Neural progenitor cell (in vitro differentiated cells): Measurements from ENCODE around the gene TNFRSF21. TPM values are rescaled to one million over a fixed set of nuclear protein-coding genes. Genes with fewer than 3 reads are reported as not detected.

Source experiments
- DNase-seq: peaks from one replicate; pipeline ENCODE4 v3.0.0-alpha.2; 2016; ENCODE audit warnings: low spot score
- H2AFZ ChIP-seq: fragments of 200-600 bp; sonication (generic); replicated peaks from 2 replicates; pipeline ENCODE4 v1.6.1; 2016; ENCODE audit warnings: antibody characterized with exemption
- H3F3A ChIP-seq: fragments of 200-600 bp; sonication (generic); 2 replicates; pipeline ENCODE4 v1.6.1; 2016; ENCODE audit warnings: antibody characterized with exemption, low read depth
- H3K27ac ChIP-seq: fragments of 200-600 bp; sonication (generic); 2 replicates; pipeline ENCODE4 v1.5.1; 2016; ENCODE audit warnings: mild to moderate bottlenecking
- H3K27me3 ChIP-seq: fragments of 200-600 bp; sonication (generic); 2 replicates; pipeline ENCODE4 v1.6.1; 2016; ENCODE audit warnings: mild to moderate bottlenecking, moderate library complexity
- H3K36me3 ChIP-seq: fragments of 200-600 bp; sonication (generic); 2 replicates; pipeline ENCODE4 v1.5.1; 2016
- H3K4me1 ChIP-seq: fragments of 200-600 bp; sonication (generic); 2 replicates; pipeline ENCODE4 v1.6.1; 2016; ENCODE audit warnings: mixed run types
- H3K4me2 ChIP-seq: fragments of 200-600 bp; sonication (generic); 2 replicates; pipeline ENCODE4 v1.6.1; 2016
- H3K4me3 ChIP-seq: fragments of 200-600 bp; sonication (generic); 2 replicates; pipeline ENCODE4 v1.5.1; 2016
- H3K79me2 ChIP-seq: fragments of 200-600 bp; sonication (generic); 2 replicates; pipeline ENCODE4 v1.6.1; 2016; ENCODE audit warnings: low read depth
- H3K9ac ChIP-seq: fragments of 200-600 bp; sonication (generic); 2 replicates; pipeline ENCODE4 v1.6.1; 2016
- H3K9me3 ChIP-seq: fragments of 200-600 bp; sonication (generic); 2 replicates; pipeline ENCODE4 v1.5.1; 2016; ENCODE audit warnings: low read depth
- H4K20me1 ChIP-seq: fragments of 200-600 bp; sonication (generic); 2 replicates; pipeline ENCODE4 v1.6.1; 2016; ENCODE audit warnings: low read depth
- H3K27ac Mint-ChIP-seq: 3 replicates; pipeline ENCODE4 v1.8.0; 2021; ENCODE audit warnings: mixed read lengths
- H3K27me3 Mint-ChIP-seq: 2 replicates; pipeline ENCODE4 v1.8.0; 2022; ENCODE audit warnings: low read depth, mild to moderate bottlenecking, inconsistent platforms, moderate library complexity, mixed read lengths; ENCODE audit not compliant: insufficient read depth
- H3K36me3 Mint-ChIP-seq: 3 replicates; pipeline ENCODE4 v1.8.0; 2021; ENCODE audit warnings: mixed read lengths
- H3K4me1 Mint-ChIP-seq: 3 replicates; pipeline ENCODE4 v1.8.0; 2021; ENCODE audit warnings: mixed read lengths
- H3K4me3 Mint-ChIP-seq: 3 replicates; pipeline ENCODE4 v1.8.0; 2021; ENCODE audit warnings: mild to moderate bottlenecking, moderate library complexity, mixed read lengths
- H3K9me3 Mint-ChIP-seq: 3 replicates; pipeline ENCODE4 v1.8.0; 2020; ENCODE audit warnings: mixed read lengths
- EZH2 ChIP-seq: fragments of 200-600 bp; sonication (generic); IDR thresholded peaks from 2 replicates; pipeline ENCODE4 v1.6.1; 2017; ENCODE audit warnings: antibody characterized with exemption, mild to moderate bottlenecking, moderate library complexity
- EZH2phosphoT487 ChIP-seq: fragments of 200-600 bp; sonication (generic); IDR thresholded peaks from 2 replicates; pipeline ENCODE4 v1.6.1; 2017; ENCODE audit warnings: antibody characterized with exemption
- total RNA-seq: library from RNA; depleted of rRNA; stranded (reverse); fragments of >200 nt; gene quantifications from 2 replicates; pipeline ENCODE4 v1.2.3, GENCODE V29; 2015; ENCODE audit warnings: low replicate concordance
- TF ChIP-seq, protein P1 (sequence below): fragments of 200-600 bp; sonication (generic); IDR thresholded peaks from 2 replicates; pipeline ENCODE4 v1.5.1; 2017; ENCODE audit warnings: antibody characterized with exemption, mild to moderate bottlenecking

The TNFRSF21 gene
- total RNA-seq, 1 donor from 2014 or later, result 16.9 TPM

DNA sequence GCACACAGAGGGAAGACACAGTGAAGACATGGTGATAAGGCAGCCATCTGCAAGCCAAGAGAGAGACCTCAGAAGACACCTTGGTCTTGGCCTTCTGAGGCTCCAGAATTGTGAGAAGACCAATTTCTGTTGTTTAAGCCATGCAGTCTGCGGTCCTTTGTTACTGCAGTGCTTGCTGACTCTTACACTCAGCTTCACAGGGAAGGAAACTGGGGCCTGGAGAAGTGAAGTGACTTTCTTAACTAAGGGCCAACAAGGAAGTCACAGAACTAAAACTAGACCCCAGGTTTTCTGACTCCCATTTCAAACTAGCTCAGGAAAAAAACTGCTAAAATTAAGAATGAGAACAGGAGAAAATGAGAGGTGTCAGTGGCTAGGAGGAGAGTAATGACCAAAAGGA, 74.3 kb downstream of the TNFRSF21 start:
- Histone ChIP-seq H3K27me3 (no peaks in the 10 kb centered on the region), H3K36me3 (no peaks in the 10 kb centered on the region), H3K9me3 (no peaks in the 10 kb centered on the region), H3F3A (no peaks in the 10 kb centered on the region), H3K4me1 (peaks cover 3% of the 10 kb centered on the region), H3K27ac (no peak overlapping the region), H4K20me1 (no peaks in the 10 kb centered on the region), H3K9ac (no peak overlapping the region), H2AFZ (no peak overlapping the region), H3K4me2 (no peak overlapping the region), H3K4me3 (no peak overlapping the region), H3K79me2 (peaks cover 3% of the 10 kb centered on the region)
- Mint-ChIP-seq H3K4me3 (no peak overlapping the region), H3K9me3 (no peaks in the 10 kb centered on the region), H3K36me3 (peaks cover 11% of the 10 kb centered on the region), H3K27ac (no peak overlapping the region), H3K4me1 (no peaks in the 10 kb centered on the region), H3K27me3 (no peaks in the 10 kb centered on the region)
- DNase-seq, result no peak
- TF ChIP-seq, protein P1, sequence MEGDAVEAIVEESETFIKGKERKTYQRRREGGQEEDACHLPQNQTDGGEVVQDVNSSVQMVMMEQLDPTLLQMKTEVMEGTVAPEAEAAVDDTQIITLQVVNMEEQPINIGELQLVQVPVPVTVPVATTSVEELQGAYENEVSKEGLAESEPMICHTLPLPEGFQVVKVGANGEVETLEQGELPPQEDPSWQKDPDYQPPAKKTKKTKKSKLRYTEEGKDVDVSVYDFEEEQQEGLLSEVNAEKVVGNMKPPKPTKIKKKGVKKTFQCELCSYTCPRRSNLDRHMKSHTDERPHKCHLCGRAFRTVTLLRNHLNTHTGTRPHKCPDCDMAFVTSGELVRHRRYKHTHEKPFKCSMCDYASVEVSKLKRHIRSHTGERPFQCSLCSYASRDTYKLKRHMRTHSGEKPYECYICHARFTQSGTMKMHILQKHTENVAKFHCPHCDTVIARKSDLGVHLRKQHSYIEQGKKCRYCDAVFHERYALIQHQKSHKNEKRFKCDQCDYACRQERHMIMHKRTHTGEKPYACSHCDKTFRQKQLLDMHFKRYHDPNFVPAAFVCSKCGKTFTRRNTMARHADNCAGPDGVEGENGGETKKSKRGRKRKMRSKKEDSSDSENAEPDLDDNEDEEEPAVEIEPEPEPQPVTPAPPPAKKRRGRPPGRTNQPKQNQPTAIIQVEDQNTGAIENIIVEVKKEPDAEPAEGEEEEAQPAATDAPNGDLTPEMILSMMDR, result no peak
- TF ChIP-seq EZH2 (no peak), EZH2phosphoT487 (no peak)

DNA sequence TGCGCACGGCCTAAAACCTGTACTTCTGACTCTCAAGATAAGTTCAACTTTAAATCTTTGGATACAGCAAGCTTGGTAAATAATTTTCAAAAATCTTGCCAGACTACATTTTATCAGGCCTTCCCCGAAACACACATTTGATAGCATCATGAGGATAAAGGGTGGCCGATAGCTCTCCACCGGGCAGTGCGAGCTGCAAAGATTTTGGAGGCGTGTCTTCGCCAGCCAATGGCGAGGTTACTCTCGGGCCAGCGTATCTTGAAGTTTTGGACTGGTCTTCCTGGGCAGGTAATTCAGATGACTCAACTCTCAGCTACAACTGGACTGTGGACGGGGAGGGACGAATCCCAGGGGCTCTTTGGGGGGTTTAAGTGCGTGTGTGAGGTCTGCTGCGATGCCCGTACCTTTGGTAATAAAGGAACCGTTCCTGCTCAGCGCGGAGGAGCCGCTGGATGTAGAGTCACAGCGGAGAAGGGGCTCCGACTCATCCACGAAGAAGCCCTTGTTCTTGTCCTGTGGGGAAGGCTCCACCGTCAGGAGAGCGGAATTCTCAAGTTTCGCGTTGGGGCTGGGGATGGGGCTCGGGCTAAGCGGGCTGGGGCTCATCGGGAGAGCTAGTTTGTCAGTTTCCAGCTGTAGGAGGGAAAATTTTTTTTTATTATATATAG, 75.3 kb downstream of the TNFRSF21 start:
- H3K4me1 Mint-ChIP-seq, result no peaks in the 10 kb centered on the region
- H3K27ac Mint-ChIP-seq, result no peak overlapping the region
- no peaks in the 10 kb centered on the region for H3K27me3 ChIP-seq
- H3K9ac ChIP-seq, result no peak overlapping the region
- H3F3A ChIP-seq, result no peaks in the 10 kb centered on the region
- H3K27ac ChIP-seq, result no peak overlapping the region
- peaks cover 3% of the 10 kb centered on the region for H3K79me2 ChIP-seq
- H3K9me3 Mint-ChIP-seq, result no peaks in the 10 kb centered on the region
- H3K9me3 ChIP-seq, result no peaks in the 10 kb centered on the region
- H3K36me3 Mint-ChIP-seq, result peaks cover 11% of the 10 kb centered on the region
- H4K20me1 ChIP-seq, result no peaks in the 10 kb centered on the region
- TF ChIP-seq EZH2phosphoT487 (no peak), EZH2 (no peak)
- TF ChIP-seq, protein P1, result no peak
- no peak overlapping the region for H3K4me3 Mint-ChIP-seq
- peaks cover 3% of the 10 kb centered on the region for H3K4me1 ChIP-seq
- no peak for DNase-seq
- H3K4me3 ChIP-seq, result no peak overlapping the region
- H3K27me3 Mint-ChIP-seq, result no peaks in the 10 kb centered on the region
- no peak overlapping the region for H3K4me2 ChIP-seq
- no peak overlapping the region for H2AFZ ChIP-seq
- no peaks in the 10 kb centered on the region for H3K36me3 ChIP-seq

DNA sequence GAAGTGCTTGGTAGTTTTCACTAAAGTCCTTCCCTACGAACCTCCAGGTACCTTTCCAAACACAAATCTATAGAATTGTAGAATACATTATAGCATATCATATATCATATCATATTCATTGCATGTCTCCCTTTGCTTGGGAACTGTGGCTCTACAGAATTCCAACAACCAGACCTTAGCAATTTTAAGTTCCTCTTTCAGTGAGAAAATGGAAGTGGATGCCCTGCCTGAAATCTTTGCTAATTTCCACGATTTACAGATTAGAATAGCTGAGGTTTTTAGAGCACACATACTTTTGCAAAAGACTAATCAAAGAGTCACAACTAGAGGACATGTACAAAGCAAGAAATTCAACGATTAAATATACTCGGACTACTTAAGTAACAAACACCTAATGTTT, 78.6 kb downstream of the TNFRSF21 start:
- no peaks in the 10 kb centered on the region for H3F3A ChIP-seq
- Mint-ChIP-seq H3K9me3 (no peaks in the 10 kb centered on the region), H3K27ac (no peak overlapping the region), H3K36me3 (peaks cover 11% of the 10 kb centered on the region), H3K4me3 (no peak overlapping the region), H3K4me1 (no peaks in the 10 kb centered on the region), H3K27me3 (no peaks in the 10 kb centered on the region)
- no peaks in the 10 kb centered on the region for H3K79me2 ChIP-seq
- no peaks in the 10 kb centered on the region for H3K27me3 ChIP-seq
- no peak for DNase-seq
- H3K27ac ChIP-seq, result no peak overlapping the region
- peaks cover 3% of the 10 kb centered on the region for H3K4me1 ChIP-seq
- H3K9me3 ChIP-seq, result no peaks in the 10 kb centered on the region
- H3K4me2 ChIP-seq, result no peak overlapping the region
- no peaks in the 10 kb centered on the region for H4K20me1 ChIP-seq
- no peak overlapping the region for H3K9ac ChIP-seq
- no peak overlapping the region for H2AFZ ChIP-seq
- TF ChIP-seq, protein P1, result no peak
- no peak for TF ChIP-seq EZH2phosphoT487
- TF ChIP-seq EZH2, result no peak
- no peak overlapping the region for H3K4me3 ChIP-seq
- no peaks in the 10 kb centered on the region for H3K36me3 ChIP-seq
